ENCODE measurements around the gene TNFRSF9.
"Not testable (repeated sequence)": the region's sequence is repeated elsewhere in the genome, so short reads cannot be mapped to it uniquely, and the experiment has no call there.

Gene TNFRSF9

GRCh38 chr1:7919880-7920279 lies 20.8 kb downstream of the TNFRSF9 start:
- DNase-seq (ENCODE audit: low spot score): no peak

- DNase-seq (ENCODE audit: low spot score): not testable (repeated sequence)
Measured at GRCh38 chr1:7917971-7918370, 22.7 kb downstream of the TNFRSF9 start.

DNA sequence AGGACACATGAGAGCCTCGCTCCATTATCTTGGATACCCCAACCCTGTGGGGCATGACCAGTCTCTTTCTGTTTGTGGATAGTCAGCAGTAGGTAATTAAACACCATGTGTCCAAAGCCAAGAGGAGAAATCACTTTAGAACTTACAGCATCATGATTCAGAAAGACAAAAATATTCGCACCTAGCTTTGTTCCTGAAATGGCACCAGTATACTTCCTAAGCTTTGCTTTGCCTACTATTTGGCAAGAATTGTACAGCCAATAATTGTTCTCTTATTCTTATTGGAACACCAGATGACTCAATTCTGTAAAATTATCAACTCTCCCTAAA lies 24.2 kb downstream of the TNFRSF9 start:
- no peak for DNase-seq (ENCODE audit: low spot score)

- no peak for DNase-seq (ENCODE audit: low spot score)
Measured at GRCh38 chr1:7915826-7916500, 24.7 kb downstream of the TNFRSF9 start.

DNA sequence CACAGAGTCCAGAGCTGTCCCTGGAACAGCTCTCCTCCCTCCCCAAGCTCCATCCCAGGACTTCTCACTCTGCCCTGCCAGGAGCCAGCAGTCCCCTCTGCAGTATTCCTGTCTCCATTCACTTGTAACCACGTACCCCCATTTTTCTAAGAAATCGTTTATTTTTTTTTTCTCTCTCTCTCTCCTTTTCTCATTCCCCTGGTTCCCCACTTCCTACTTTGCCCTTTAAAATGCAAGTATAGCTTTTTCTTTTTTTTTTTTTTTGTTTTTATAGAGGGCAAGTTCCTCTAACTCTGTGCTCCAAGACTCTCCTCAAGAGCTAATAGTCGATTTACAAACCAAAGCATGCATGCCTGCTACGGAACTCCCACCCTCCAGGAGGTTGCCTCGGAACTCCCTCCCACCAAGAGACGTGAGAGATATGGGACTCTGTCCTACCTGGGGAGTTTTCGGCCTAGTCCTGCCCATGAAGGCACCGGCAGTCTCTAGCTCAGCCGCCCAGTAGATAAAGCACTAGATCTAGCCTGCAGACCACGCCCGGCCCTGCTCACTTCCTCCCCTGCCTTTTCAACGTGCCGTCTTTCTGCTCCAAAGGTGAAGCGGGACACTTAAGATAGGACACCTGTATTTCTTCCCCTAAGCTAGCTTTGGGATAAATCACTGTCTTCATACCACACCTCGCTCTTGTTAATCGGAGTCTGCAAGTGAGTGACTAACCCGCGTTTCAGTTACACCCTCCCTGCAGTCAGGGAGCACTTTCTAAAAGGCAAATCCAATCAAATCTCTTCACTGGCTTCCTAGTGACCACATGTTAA lies 27.7 kb downstream of the TNFRSF9 start:
- DNase-seq (ENCODE audit: low spot score): no peak

DNA sequence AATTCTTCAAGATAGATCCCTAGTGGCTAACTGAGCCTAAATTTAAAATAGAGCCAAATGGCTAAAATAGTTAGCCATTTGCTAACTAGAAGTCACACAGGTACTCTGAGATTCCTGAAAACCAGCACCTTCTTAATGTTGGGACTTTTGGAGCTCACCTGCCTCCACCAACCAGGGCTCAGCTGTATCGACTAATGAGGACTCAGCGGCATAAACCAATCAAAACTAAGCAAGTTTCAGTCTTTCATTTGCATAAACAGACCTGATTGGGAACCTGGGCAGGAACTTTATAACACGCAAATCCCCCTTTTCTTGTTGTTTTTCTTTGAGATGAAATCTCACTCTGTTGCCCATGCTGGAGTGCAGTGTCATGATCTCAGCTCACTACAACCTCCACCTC lies 28.5 kb downstream of the TNFRSF9 start:
- no peak for DNase-seq (ENCODE audit: low spot score)

- no peak for DNase-seq (ENCODE audit: low spot score)
Measured at GRCh38 chr1:7905262-7905661, 35.4 kb downstream of the TNFRSF9 start.

GRCh38 chr1:7902478-7903085 lies 38.1 kb downstream of the TNFRSF9 start:
- peak; percentile 71 for DNase-seq (ENCODE audit: low spot score)

GRCh38 chr1:7899741-7900140 lies 40.9 kb downstream of the TNFRSF9 start:
- no peak for DNase-seq (ENCODE audit: low spot score)

- no peak for DNase-seq (ENCODE audit: low spot score)
Measured at GRCh38 chr1:7898962-7899361, 41.7 kb downstream of the TNFRSF9 start.

- DNase-seq (ENCODE audit: low spot score): no peak
Measured at GRCh38 chr1:7896994-7897393, 43.6 kb downstream of the TNFRSF9 start.

GRCh38 chr1:7893529-7894180 lies 47.0 kb downstream of the TNFRSF9 start:
- no peak for DNase-seq (ENCODE audit: low spot score)

DNA sequence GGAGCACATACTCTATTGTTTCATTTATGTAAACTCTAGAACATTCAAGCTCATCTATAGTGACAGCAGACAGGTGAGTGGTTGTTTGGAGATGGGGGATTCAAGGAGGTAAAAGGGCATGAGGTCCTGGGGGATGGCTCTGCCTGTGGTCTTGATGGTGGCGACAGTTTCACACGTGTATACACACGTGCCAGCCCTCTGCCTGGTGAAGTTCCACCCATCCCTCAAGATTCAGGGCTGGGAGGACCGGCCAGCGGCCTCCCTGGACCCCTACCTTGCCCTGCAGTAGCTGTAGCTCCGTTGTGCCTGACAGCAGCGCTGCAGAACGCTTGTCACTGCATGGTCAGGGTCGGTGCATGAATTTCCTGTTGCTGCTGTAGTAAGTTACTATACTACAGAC lies 48.8 kb downstream of the TNFRSF9 start:
- DNase-seq (ENCODE audit: low spot score): no peak

- DNase-seq (ENCODE audit: low spot score): no peak
Measured at GRCh38 chr1:7890853-7891252, 49.8 kb downstream of the TNFRSF9 start.

DNA sequence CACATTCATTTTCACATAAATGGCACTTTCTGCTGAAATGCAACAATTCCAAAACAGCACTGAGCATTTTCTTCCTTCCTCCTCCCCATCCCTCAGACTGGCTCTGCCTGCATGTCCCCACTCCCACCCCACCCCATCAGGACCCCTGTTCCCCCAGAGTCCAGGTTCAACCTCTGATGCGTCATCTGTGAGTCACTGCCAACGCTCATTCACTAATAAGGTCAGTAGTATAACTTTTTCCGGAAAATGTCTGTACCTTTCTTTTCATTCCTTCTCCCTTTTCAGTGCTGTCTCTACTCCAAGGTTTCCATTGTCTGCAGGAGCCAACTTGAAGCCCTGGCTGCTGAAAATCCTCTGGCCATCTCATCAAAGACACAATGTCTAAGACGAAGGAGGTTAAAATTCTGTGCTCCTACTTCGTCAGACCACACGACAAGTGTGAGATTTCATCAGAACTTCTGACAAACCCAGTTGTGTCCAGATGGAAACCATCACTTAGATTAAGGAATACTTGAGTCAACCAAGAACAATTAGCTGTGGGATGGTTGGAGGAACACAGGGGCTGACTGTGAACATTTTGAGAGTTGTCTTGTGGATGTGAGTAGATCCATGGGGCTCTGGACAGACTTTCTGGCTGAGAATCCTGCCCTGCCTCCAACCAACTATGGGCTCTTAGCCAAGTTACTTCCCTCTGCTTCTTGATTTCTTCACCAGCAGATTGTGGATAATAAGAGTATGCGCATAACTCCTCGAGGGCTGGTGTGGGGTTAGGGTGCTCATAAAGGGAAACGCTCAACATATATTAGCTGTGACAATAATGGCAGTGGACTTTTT lies 52.2 kb downstream of the TNFRSF9 start:
- no peak for DNase-seq (ENCODE audit: low spot score)

DNA sequence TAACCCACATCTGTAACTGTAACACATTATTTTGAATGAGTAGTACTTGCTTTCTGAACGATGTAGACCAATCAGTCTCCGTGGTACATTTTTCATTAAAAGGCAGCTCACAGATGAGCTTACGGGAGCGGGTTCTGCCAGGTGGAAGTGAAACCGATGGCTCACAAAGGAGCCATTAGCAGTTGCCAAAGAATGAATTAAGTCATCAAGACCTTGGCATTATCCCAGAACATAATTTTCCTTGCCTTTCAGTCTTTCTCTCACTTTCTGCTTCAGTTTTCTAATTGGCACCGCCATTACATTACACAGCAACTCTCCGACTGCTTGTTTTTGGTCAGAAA lies 54.3 kb downstream of the TNFRSF9 start:
- no peak for DNase-seq (ENCODE audit: low spot score)

GRCh38 chr1:7885513-7886404 lies 54.9 kb downstream of the TNFRSF9 start:
- DNase-seq (ENCODE audit: low spot score): peak; percentile 31

DNA sequence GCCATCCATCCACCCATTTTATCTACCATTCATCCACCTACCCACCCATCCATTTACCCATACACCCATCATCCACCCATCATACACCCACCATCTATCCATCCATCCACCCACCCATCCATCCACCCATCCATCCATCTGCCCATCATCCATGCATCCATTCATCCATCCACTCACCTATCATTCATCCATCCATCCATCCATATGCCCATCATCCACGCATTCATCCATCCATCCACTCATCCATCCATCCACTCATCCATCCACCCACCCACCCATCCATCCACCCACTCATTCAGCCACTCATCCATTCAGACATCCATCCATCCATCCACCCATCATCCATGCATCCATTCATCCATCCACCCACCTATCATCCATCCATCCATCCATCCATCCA lies 55.9 kb downstream of the TNFRSF9 start:
- no peak for DNase-seq (ENCODE audit: low spot score)

- DNase-seq (ENCODE audit: low spot score): no peak
Measured at GRCh38 chr1:7879228-7879627, 61.4 kb downstream of the TNFRSF9 start.

- no peak for DNase-seq (ENCODE audit: low spot score)
Measured at GRCh38 chr1:7878027-7878426, 62.6 kb downstream of the TNFRSF9 start.

All from germinal center (tissue), 1 donor.